ENCODE measurements around the gene LSS.

- TF ChIP-seq ZBTB7A (IDR thresholded peaks at IDR 0.05; ENCODE audit: low read depth) (no peak), CREB1 (IDR thresholded peaks at IDR 0.05; ENCODE audit: low read depth) (no peak), TCF12 (IDR thresholded peaks at IDR 0.05; ENCODE audit: low read depth) (no peak), MAX (IDR thresholded peaks at IDR 0.05) (no peak), REST (IDR thresholded peaks at IDR 0.05; ENCODE audit: low read depth) (no peak), TAF1 (IDR thresholded peaks at IDR 0.05; ENCODE audit: low read depth) (no peak), EGR1 (IDR thresholded peaks at IDR 0.05) (no peak), NFIC (IDR thresholded peaks at IDR 0.05) (no peak)
Measured at GRCh38 chr21:46206163-46207005, 22.2 kb downstream of the LSS start.
